ENCODE measurements around the gene SUPV3L1.
"Not testable (repeated sequence)": the region's sequence is repeated elsewhere in the genome, so short reads cannot be mapped to it uniquely, and the experiment has no call there.

SUPV3L1 gene

DNA sequence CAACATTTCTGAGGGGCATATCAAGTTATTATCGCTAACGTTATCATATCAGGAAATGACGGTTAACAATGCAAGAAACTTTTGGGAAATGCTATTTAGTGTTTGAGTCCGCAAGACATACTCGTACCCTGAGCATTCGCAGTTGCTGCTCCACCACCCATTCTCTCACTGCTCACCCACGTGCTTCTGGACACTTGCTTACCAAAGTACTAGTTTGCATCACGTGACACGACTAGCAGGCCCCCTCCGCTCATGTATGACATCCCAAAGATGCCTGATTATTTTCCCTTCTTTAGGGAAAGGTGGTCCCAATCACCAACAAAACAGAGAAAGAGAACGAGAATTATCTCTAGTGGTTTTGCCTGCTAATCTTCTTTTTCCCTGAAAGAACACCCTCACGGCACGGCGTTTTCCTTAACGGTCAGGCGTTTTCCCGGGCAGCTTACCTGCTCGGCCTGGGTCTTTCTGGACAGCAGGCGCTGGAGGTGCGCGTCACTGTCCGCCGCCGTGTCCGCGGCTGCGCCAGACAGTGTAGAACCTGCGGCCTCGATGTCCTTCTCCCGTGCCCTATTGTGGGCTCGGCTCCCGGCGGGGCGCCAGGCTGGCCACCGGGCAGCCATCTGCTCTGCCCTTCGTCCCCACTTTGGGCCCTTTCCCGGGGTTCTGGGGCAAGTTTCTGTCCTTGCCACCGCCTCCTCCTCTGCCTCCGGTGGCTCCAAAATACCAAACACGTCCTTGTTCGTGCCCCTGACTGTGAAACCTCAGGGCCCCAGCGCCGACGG is at the start of gene SUPV3L1:
SUPV3L1 (plus strand) TSS at position 492 of the 782 bp plus-strand sequence; CDS start at position 550, 58 bp downstream.
- peak; percentile 98 for DNase-seq (ENCODE audit: low read depth)

DNA sequence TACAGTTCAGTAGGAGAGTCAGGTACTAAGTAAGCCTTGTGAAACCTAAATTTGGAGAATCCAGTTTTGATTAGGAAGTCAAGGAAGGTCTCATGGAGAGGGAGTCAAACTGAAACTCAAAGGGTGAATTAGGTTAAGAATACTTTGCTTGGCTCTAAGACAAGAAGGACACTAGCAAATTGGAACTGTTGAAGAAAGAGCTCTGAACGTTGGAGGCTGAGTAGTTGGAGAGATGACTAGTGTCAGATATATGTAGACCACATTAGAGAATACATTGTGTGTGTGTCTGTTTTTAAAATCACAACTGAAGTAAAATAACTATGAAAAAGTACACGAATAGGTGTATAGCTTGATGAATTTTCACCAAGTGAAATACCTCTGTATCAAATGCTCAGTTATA is 49.8 kb upstream of the SUPV3L1 start:
- peak; percentile 14 for DNase-seq (ENCODE audit: low read depth)

DNA sequence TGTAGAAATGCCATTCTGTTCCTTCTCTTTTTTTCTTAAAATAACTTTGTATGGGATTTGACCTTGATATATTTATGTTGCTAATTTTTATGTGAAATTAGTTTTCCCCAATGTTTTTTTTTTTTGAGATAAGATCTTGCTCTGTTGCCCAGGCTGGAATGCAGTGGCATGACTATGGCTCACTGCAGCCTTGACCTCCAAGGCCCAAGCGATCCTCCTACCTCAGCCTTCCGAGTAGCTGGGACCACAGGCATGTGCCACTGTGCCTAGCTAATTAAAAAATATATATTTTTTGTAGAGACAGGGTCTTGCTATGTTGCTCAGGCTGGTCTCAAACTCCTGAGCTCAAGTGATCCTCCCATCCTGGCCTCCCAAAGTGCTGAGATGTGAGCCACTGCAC is 40.1 kb upstream of the SUPV3L1 start:
- peak; percentile 12 for DNase-seq (ENCODE audit: low read depth)

DNA sequence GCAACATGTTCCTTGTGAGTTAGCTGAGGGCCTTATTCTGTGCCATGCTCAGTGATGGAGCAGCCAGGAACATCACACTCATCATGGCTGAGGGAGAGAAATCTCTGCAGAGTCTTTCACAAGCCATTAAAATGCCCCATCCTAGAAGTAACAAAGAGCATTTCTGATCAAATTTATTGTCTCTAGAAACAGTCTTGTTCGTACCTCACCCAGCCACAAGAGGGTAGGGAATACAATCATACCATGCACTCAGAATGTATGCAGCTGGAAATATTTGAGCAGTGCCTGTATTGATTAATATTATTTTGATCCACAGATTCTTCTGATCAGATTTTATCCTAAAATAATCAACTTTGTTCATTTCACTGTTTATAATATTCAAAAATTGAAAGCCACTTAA is 38.7 kb upstream of the SUPV3L1 start:
- DNase-seq (ENCODE audit: low read depth) = no peak

DNA sequence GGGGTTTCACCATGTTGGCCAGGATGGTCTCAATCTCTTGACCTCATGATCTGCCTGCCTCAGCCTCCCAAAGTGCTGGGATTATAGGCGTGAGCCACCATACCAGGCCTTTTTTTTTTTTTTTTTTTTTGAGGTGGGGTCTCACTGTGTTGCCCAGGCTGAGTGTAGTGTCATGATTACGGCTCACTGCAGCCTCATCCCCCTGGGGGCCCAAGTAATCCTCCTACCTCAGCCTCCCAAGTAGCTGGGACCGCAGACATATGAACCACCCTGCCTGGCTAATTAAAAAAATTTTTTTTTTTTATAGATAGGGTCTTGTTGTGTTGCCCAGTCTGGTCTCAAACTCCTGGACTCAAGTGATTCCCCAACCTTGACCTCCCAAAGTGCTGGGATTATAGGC is 38.0 kb upstream of the SUPV3L1 start:
- DNase-seq (ENCODE audit: low read depth) = not testable (repeated sequence)

DNA sequence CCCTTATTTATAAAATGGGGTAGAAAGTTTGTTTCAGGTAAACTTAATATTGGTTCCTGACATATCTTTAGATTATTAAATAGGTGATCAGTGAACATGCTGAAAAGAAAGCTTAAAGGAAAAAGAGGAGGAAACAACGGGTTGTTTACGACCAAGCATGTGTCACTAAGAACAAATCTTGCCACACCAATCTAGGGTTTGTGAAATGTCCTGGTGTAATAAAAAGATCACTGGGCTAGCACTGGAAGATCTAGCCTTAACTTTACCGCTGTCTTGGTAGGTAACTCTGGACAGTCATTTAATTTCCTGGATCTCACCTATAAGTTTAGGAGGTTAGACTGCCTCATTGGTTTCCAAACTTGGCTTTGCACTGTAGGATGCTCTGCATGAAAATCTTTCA is 37.1 kb upstream of the SUPV3L1 start:
- peak; percentile 29 for DNase-seq (ENCODE audit: low read depth)

DNA sequence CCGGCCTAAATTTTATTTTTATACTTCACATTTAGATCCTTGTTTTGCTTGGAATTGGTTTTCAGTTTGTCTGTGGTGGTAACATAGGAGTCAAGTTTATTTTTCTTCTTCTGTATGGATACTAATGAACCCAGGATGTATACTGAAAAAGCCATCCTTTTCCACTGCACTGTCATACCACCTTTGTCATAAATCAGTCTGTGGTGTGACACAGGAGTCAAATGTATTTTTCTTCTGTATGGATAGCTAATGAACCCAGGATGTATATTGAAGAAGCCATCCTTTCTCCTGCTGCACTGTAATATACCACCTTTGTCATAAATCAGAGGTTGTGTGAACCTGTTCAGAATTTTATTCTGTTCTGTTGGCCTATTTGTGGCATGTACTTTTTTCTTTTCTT is 34.7 kb upstream of the SUPV3L1 start:
- no peak for DNase-seq (ENCODE audit: low read depth)

DNA sequence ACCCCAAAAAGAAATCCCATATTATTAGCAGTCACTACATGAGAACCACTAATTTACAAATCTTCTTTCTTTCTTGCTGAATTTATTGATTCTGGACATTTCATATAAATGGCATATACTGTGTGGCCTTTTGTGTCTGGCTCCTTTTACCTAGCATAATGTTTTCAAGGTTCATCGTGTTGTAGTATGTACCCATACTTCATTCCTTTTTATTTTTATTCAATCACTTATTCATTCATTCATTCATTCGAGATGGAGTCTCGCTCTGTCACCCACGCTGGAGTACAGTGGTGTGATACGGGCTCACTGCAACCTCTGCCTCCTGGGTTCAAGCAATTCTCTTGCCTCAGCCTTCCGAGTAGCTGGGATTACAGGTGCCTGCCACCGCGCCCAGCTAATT is 34.2 kb upstream of the SUPV3L1 start:
- DNase-seq (ENCODE audit: low read depth) = no peak

DNA sequence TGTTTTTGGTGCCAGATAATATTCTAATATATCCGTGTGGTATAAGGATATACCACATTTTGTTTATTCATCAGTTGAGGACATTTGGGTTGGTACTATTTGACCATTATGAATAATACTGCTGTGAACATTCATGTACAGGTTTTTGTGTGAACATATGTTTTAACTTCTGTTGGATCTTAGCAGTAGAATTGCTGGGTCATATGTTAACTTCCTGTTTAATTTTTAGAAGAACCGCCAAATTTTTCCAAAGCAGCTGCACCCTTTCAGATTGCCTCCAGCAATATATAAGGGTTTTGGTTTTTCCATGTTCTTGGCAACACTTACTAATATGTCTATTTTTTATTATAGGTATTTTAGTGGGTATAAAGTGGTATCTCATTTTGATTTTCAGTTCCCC is 33.3 kb upstream of the SUPV3L1 start:
- DNase-seq (ENCODE audit: low read depth) = no peak

DNA sequence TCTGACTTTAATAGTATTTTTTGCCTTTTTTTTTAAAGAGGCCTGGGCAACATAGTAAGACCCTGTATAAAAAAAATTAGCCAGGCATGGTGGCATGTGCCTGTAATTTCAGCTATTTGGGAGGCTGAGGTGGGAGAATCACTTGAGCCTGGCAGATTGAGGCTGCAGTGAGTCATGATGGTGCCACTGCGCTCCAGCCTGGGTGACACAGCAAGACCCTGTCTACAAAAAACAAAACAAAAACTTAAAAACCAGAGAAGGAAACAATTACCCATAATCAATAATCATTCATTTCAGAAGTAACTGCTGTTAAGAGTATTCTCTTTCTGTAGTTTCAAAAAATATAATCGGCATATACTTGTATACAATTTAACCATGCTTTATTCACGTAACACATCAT is 28.1 kb upstream of the SUPV3L1 start:
- no peak for DNase-seq (ENCODE audit: low read depth)

DNA sequence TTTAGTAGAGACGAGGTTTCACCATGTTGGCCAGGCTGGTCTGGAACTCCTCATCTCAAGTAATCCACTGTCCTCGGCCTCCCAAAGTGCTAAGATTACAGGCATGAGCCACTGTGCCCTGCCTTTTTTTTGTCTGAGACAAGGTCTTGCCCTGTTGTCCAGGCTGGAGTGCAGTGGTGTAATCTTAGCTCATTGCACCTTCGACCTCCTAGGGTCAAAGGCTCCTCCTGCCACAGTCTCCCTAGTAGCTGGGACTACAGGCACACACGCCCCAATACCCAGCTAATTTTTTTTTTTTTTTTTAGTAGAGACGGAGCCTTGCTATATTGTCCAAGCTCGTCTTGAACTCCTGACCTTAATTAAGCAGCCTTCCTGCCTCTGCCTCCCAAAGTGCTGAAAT is 26.8 kb upstream of the SUPV3L1 start:
- DNase-seq (ENCODE audit: low read depth) = no peak

DNA sequence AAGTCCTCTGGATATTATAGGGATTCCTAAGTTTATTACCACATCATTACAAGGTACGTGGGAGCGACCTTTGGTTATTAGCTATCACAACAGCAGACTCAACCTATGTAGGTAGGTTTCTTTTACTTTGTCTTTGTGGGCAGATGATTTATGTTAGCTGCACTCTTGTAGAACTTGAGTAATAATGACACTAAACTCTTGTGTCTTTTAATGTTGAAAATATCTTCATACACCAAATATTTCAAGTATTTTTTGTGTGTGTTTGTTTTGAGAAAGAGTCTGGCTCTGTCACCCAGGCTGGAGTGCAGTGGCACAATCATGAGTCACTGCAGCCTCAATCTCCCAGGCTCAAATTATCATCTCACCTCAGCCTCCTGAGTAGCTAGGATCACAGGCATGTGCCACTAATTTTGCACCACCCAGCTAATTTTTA is 19.2 kb upstream of the SUPV3L1 start:
- peak; percentile 41 for DNase-seq (ENCODE audit: low read depth)

DNA sequence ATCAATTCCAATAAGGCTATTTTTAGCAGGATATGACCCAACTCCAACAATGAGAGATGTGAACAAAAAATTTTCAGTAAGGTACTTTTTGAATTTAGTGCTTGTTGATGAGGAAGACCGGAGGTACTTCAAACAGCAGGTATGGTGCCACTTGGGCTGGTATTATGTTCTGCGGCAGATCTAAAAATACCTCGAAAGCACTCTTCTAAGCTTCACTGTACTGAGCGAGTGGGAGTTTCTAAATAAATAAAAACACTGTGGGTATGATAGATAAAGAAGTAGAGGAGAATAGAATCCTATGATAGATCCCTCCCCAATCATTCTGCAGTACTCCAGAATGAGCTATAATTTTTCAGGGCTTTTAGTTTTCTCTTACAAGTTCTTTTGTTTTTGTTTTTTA is 11.5 kb upstream of the SUPV3L1 start:
- DNase-seq (ENCODE audit: low read depth) = no peak

DNA sequence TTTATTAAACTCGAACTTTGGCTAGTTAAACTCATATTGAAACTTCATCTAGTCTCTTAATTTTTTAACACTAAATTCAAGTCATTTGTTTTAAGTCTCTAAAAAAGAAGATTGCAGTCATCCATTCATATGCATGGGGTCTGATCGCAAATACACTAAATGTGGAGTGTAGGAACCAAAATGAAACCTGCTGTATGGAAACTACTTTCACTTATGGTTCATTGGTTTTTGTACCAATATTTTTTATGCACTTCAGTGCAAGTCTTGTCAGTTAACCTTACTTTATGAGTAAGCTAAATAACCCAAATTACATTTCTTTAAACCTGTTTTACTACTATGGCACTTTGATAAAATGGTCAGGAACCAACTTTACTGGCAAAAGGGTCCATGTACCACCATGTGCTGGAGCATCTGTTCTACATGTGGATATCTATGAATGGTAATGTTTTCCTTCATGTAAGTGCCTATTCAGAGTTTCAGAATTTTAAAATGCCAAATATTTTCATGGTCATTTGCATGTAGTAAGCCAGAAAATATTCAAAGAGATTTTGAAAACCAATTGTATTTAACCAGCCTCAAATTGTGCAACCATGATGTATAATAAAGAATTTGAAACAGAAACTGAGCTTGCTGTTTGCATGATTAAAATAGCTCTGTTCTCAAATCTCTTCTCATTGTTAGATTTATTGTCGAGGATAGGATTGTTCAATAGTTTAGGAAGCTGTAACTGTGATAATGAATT is 7.6 kb upstream of the SUPV3L1 start:
- peak; percentile 33 for DNase-seq (ENCODE audit: low read depth)

DNA sequence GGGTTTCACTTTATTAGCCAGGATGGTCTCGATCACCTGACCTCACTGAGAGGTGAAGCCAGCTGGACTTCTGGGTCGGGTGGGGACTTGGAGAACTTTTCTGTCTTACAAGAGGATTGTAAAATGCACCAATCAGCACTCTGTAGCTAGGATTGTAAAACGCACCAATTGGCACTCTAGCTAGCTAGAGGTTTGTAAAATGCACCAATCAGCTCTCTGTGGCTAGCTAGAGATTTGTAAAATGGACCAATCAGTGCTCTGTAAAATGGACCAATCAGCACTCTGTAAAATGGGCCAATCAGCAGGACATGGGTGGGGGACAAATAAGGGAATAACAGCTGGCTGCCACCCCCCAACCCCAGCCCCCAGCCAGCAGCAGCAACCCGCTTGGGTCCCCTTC is 4.7 kb upstream of the SUPV3L1 start:
- not testable (repeated sequence) for DNase-seq (ENCODE audit: low read depth)

DNA sequence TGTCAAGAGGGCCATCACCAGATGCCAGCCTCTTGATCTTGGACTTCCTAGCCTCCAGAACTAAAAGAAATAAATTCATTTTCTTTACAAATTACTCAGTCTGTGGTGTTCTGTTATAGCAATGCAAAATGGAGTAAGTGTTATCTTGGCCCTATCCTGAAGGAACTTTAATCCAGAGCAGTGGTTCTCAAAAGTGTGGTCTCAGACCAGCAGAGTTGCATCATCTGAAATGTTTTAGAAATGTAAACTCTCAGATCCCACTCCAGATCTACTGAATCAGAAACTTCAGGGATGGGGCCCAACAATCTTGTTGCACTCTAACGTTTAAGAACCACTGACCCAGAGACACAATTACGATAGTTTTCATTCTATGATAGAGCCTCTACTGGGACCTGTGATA is 3.2 kb upstream of the SUPV3L1 start:
- peak; percentile 7 for DNase-seq (ENCODE audit: low read depth)

DNA sequence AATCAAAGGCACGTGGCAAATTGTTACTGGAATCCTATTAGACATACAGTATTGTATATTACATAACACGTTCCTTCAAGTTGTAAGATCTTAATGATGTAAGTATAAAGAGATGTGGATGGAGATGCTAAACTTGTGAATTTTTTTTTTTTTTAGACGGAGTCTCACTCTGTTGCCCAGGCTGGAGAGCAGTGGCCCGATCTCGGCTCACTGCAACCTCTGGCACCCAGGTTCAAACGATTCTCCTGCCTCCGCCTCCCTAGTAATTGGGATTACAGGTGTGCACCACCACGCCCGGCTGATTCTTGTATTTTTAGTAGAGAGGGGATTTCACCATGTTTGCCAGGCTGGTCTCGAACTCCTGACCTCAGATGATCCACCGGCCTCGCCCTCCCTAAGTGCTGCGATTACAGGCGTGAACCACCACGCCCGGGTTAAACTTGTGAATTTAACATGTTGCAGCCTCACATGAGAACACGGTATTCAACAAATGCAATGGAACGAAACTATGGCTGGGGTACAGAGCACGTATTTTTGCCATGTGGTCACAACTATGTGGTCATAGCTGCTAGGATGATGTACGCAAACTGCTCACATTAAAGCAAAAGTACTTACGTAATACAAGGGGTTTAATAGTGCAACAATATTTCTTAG is 818 bp upstream of the SUPV3L1 start:
- peak; percentile 84 for DNase-seq (ENCODE audit: low read depth)

DNA sequence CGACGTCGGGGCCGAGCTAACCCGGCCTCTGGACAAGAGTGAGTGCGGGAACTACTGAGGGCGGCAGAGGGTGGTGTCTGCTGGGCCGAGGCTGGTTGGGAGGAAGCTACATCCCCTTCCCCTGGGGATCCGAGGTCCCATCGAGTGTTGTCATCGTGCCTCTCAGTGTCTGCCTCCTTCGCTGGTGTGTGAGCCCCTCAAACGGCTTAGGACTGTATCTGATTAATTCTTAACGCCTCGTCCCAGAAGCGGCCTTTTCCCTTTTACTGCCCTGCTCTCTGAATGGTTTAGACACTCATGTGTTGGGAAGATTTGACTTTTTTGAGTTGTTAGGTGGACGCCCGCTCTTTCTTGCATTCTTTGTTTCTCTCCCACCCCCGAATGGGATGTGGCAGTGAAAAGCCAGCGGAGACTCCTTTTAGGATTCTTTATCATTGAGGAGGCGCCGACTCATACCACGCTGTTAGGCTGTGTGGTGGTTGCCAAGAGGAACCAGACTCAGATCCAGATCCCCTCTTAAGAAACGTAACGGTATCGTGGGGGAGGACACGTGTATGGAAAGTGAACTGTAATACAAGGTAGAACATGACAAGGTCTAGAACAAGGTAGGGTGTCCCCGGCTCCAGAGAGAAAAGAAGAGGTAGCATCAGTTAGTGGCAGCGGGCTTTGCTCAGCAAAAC is 631 bp downstream of the SUPV3L1 start:
- peak; percentile 42 for DNase-seq (ENCODE audit: low read depth)

DNA sequence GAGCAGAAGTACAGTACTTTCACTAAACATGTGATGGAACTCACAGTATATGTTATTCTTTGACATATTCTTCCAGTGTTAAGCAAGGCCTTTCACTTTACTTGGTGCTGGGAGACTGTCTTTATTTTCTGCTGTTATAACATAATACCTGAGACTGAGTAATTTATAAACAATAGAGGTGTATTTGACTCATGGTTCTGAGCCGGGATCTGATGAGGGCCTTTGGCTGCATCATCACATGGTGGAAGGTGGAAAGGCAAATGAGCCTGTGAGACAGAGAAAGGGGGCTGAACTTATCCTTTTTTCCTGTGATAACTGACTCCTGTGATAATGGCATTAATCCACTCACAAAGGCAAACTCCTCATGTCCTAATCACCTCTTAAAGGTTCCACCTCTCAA is 1.4 kb downstream of the SUPV3L1 start:
- DNase-seq (ENCODE audit: low read depth) = no peak

DNA sequence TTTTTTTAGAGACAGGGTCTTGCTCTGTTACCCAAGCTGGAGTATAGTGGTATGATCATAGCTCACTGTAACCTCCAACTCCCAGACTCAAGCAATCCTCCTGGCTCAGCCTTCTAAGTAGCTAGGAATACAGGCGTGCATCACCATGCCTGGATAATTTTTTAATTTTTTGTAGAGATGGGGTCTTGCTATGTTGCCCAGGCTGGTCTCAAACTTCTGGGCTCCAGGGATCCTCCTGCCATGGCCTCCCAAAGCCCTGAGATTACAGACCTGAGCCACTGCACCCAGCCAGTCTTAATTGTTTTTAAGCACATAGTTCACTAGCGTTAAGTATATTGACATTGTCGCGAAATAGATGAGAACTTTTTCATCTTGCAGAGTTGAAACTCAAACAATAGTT is 2.0 kb downstream of the SUPV3L1 start:
- no peak for DNase-seq (ENCODE audit: low read depth)

DNA sequence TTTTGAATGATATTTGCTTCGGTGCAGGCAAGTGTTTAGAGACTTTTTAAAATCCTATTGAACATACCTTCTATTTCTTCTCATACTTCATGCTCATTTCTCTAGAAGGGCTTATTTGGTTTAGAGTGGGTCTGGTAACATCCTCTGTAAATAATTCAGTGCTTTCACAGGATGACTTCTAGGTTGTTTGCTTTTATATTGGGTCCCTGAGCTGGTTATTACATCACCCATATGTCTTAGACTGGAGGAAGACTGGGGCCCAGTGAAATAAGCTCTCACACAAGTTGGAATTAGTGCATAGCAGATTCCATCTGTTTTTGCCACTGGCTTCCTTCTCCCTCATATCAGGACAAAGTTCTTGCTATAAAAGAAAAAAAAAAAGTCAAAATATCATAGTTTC is 6.5 kb downstream of the SUPV3L1 start:
- no peak for DNase-seq (ENCODE audit: low read depth)

DNA sequence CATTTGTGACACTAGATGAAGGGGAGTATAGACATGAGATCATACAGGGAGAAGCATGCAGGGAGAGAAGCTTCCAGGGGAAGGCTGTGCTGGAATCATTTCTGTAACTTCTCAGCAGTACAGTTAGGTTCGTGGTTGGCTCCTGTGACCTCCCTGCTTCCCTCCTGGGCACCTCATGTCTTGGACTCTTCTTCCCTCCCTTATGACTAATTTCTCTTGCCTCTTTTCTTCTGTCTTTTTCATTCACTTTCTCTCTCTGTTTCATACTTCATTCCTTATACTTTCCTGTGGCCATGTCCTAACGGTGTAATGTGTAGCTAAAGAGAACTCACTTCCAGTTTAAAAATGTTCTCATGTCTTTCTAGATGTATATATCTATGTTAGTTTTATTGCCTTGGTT is 21.0 kb downstream of the SUPV3L1 start:
- DNase-seq (ENCODE audit: low read depth) = peak; percentile 66
